GM21737 (cell line): Measurements from ENCODE around the gene HP1BP3.

Experiments used
- ATAC-seq: cut with Tn5 transposase; IDR thresholded peaks from one replicate; pipeline ENCODE4 v1.9.1; 2021; ENCODE audit warnings: mild to moderate bottlenecking, moderate library complexity; ENCODE audit not compliant: unreplicated experiment

The HP1BP3 gene

DNA sequence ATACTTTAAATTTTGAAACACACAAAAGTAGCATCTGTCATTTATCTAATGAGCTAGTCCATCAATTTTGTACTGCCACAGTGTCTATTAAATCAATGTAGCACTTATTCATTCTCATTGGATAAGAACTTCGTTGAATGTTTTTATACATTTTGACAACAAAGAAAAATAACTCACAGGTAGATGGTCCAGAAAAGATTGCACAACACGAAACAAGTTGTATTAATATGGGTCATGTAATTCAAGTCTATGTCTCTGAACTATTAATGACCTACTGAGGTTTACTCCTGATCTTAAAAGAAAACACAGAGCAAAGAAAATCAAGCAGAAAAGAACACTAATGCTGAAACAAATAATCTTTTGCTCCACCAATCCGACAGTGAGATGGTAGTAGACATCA lies 15.3 kb downstream of the HP1BP3 start:
- ATAC-seq = no peak

DNA sequence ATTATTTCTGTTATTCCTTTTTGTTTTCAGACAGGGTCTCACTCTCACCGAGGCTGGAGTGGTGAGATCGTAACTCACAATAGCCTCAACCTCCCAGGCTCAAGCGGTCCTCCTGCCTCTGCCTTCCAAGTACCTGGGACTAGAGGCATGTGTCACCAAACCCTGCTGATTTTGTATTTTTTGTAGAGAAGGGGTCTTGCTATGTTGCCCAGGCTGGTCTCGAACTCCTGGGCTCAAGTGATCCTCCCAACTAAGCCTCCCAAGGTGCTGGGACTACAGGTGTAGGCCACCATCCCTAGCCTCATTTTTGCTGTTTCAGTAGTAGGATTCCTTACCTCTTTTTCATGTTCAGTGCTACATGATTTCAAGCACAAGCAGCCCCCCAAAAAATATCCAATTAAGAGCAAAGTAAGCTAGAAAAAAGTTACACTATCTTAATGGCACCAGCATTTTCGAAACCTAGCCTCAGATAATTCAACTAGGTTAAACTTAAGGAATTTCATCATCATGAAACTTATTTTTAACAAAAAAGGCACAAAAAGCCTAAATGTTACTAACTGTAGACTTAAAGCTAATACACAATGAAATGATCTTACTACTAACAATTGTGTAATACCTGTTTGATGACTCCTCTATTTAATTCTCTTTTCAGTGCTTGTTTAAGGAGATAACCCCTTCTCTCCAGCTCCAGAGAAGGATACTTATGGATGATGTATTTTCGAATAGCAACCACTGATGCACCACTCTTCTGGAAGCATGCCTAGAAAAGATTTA lies 16.6 kb downstream of the HP1BP3 start:
- no peak for ATAC-seq

DNA sequence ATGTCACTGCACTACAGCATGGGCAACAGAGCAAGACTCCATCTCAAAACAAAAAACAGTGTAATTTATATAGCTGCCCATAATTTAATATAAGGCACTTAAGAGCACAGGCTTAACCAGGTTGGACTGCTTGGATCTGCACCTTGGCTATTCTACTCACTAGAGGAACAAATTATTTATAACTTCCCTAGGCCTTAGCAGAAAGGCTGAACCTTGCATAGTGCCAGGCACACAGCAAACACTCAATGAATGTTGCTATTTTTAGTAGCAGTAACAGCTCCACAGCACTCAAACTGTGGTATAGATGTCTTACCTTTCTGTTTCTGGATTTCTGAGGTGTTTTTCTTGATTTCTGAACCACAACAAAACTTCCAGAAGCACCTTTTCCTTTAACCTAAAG lies 19.8 kb downstream of the HP1BP3 start:
- no peak for ATAC-seq

DNA sequence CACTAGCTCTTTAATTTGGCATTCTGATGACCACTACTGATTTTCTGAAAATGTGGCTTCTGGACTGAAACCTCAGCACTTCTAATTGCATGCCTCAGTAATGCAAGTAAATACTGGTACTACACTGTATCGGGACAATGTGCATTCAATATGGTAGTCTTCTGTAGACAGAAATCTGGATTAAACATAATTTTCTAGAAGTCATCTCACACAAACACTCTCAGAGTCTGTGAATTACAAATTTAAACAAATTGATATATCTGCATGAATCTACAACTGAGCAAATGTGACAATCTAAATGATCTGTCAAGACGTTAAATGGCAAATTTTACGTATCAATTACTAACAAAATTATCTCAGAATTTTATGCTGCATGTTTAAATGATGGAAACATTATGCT lies 23.7 kb downstream of the HP1BP3 start:
- no peak for ATAC-seq

DNA sequence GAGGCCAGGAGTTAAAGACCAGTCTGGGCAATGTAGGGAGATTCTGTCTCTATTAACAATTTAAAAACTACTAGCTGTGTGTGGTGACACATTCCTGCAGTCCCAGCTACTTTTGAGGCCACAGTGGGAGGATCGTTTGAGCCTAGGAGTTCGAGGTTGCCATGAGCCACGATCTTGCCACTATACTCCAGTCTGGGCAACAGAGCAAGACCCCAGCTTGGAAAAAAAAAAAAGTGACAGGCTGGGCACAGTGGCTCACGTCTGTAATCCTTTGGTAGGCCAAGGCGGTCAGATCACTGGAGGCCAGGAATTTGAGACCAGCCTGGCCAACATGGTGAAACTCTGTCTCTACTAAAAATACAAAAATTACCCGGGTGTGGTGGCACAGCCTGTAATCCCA lies 26.8 kb downstream of the HP1BP3 start:
- ATAC-seq = no peak

DNA sequence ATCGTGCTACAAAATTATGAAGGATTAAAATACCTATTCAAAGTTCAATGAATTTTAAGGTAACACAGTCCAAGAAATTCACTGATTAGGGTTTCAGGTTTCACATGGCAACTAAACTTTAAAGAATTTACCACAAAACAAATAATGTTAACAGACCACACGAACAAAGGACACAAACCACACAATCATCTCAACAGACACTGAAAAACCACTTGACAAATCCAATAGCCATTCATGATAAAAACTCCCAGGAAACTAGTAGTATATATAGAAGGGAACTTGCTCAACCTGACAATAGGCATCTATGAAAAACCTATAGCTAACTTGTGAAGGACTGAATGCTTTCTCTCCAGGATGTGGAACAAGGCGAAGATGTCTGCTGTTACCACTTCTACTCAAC lies 33.5 kb downstream of the HP1BP3 start:
- no peak for ATAC-seq

DNA sequence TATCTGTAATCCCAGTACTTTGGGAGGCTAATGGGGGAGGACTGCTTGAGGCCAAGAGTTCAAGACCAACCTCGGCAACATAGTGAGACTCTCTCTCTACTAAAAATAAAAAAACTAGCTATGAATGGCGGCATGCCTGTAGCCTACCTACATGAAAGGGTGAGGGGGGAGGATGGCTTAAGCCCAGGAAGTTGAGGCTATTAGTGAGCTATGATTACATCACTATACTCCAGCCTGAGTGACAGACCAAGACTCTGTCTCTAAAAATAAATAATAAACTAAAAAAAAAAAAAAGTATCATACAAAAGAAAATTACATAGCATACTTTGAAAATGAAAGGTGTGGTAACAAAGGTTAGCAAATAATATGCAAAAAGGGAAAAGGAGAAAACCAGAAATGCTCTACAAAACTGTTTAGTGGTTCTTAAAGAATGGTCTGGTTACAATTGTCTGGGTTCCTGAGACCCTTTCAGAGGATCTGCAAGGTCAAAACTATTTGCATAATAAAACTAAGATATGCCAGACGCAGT lies 35.6 kb downstream of the HP1BP3 start:
- no peak for ATAC-seq

DNA sequence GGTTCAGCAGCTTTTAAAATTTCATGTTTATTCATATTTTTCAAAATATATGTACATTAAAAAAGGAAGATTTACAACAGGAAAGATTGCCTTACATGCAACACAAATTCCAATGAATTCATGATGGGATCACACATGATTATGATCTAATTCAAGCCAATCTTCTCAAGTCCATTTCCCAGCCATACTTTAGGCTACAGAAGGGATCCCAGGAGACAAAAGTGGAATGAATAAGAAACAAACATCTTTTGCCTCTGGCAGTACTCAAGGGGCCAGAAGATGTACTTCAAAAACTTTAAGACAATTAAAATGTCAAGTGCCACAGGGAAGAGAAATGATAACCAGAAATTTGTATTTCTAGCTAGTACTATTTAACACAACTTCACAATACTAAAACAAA lies 44.4 kb downstream of the HP1BP3 start:
- no peak for ATAC-seq

DNA sequence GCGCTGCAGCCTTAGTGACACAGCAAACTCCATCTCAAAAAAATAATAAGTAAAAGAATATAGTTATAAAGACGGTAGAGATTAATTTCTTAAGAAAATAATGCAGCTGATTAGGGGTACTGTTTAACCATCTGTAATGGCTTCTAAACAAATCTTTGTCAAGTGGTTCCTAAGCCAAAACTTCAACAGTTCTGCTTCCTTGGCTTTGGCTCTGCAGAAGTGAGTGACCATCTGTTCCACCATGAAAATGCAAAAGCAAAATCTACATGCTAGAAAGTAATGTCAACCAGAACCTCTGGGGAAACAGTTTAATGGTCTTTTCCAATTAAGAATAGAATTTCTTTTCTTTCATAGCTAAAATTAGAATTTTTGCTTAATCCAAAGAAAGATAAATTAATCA lies 46.3 kb downstream of the HP1BP3 start:
- no peak for ATAC-seq

DNA sequence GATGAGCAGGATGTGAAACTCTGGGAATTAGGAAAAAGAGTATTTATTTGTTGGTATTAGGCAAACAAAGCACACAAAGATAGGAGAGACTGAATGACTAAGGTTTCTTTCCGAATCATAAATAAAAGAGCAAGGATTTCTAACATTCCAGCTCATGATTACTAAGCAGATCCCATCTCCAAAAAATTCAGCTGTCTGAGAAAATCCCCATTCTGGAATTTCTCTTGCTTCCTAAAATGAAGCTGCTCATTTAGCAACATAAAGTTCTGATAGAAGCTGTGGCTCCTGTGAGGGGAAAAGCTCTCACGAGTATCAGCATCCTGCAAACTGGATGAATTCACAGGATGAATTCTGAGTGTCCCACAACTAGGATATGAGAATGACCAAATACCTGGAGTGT lies 47.9 kb downstream of the HP1BP3 start:
- ATAC-seq = no peak

DNA sequence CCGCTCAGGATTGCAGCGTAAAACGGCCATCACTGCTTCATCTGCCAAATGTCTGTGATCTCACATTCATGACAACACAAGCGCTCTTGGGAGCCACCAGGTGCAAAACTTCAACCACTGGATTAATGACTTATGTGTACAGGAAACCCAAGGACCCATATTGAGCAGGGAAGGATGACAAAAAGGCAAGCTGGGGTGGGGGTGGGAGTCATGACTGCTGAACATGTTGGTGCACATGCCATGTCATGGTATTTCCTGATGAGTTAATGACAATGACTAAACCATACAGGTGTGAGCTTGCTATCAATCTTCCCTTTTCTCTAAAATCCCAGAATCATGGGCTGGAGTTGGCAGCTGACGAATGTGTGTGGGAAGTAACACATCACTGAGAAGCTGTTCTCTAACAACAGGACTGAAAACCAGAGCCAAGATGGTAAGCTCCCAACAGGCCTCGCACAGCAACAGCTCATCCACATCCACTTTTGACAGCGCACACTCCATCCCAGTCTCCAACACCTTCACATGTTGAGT lies 51.5 kb downstream of the HP1BP3 start:
- ATAC-seq = no peak

DNA sequence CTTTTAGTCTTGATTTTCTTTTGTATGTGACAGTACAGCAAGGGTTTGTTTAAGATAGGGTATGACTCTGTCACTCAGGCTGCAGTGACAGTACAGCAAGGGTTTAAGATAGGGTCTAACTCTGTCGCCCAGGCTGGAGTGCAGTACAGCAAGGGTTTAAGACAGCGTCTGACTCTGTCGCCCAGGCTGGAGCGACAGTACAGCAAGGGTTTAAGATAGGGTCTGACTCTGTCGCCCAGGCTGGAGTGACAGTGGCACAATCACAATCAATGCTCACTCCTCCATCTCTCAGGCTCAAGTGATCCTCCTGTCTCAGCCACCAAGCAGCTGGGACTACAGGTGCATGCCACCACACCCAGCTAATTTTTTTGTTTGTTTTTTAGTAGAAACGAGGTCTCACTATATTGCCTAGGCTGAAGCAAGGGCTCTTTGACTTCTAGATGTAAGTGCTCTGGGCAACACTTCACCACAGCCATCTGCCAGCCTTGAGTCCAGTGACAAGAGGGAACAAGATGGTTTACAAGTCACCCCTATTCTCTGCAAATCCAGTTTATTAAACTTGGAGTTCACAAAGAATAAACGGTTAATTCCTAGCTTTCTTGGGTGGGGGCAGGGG lies 53.6 kb downstream of the HP1BP3 start:
- ATAC-seq = no peak

DNA sequence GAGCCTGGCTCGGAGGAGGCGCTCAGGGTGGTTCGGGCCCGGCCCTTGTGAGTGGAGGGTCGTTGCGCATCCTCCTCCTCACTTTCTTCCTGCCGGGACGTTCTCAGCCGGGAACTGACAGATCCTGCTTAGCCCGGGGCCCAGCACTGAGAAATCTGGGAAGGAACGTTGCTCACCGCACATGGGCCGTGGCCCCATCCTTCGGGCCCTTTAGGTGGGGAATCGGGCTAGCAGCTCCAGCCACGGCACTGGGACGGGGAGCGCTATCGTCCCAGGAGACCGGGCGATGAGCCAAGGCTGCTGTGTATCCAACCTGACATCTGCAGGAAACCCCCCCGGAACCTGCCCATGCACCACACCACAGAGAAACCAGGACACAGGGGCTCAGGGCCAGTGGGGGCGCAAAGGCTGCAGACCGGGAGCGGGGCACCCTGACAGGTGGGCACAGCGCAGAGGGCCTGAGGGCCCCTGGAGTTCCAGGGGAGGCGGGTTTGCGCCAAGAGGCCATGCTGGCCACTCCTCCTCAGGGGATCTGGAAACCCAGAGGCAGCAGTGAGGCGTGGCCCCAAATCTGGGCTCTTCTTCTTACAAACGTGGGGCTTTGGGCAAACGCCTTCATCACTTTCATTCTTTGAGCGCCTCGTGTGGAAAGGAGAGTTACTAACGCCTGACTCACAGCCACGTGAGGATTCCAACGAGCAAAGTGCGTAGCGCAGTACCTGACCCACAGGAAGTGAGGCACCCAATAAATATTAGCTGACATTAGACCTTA lies 54.3 kb downstream of the HP1BP3 start, which contains the start of gene SH2D5:
SH2D5 (minus strand) TSS at position 116 of the 772 bp plus-strand sequence. CDS start 4,659 bp downstream, outside the sequence.
- peak; percentile 52 for ATAC-seq

DNA sequence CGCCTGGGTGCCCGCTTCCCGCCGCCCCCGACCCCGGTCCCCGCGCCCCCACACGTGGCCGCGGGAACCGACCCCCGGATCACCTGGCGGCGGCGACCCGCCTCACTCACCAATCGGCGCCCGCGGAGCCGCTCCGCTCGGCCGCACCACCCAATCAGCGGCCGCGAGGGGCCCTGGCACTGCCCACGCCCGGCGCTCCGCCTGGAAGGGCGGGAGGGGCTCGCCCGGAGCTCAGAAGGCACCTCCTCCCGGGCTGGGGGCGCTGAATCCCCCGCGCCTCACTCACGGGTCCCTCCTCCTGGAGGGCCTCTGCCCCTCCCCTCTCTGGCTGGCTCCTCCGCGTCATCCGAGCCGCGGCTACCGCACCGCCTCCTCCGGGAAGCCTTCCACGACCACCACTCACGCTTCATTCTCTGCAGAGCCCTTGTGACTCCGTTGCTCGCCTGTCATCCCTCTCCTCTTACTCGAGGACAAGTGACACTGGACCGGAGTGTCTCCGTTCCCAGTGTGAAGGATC lies 55.0 kb downstream of the HP1BP3 start:
- no peak for ATAC-seq

DNA sequence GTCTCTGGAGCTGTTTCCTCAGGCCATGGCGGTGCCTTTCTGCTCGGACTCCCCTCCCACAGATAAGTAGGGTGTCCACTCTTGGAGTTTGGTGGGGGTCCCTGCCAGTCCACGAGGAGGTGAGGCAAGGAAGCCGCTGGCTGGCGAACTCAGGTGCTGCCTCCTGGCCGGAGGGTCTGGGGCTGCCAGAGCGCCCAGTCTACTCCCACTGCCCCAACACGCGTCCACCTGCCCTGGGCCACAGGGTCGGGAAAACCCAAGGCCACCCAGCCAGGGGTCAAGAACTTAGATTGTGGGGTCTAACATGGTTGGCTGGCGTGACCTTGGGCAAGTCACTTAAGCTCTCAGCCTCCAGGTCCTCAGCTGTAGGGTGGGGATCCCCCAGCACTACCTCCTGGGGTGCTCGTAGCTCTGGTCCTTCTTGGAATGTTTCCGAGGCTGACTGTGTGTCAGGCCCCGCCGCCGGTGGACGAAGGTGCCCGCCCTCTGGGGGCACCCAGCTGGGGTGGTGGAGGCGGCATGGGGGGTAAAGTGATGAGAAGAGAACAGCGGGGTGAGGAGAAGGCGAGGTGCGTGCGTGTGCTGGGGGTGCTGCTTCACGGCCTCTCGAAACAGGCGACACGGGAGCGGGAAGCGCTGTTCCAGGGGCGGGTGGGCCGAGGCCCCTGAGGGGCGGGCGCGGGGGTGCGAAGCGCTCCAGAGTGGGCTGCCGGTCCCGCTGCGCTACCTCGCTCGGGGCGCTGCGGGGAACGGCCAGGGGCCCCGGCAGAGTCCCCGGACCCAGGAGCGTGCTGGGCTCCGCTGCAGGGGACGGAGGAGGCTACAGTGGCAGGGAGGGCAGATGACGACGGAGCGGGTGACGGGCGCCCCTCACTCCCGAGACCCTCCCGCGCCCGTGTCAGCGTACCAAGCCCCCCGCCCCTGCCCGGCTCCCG lies 55.8 kb downstream of the HP1BP3 start:
- no peak for ATAC-seq

DNA sequence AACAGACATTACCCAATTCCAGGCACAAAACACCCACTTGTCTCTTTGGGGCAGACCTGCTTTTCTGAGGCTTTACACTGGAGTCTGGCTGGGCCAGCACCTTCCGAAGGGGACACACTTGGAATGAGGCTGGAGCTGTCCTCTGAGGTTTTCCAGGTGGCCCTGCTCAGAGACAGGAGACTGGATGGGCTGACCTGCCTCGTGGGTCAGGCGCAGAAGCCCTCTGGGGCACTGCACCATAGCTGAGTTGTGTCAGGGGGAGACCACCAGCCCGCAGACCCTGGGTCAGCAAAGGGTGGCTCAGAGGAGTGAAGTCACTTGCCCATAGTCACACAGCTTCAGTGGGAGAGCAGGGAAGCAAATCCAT lies 56.4 kb downstream of the HP1BP3 start:
- ATAC-seq = no peak

DNA sequence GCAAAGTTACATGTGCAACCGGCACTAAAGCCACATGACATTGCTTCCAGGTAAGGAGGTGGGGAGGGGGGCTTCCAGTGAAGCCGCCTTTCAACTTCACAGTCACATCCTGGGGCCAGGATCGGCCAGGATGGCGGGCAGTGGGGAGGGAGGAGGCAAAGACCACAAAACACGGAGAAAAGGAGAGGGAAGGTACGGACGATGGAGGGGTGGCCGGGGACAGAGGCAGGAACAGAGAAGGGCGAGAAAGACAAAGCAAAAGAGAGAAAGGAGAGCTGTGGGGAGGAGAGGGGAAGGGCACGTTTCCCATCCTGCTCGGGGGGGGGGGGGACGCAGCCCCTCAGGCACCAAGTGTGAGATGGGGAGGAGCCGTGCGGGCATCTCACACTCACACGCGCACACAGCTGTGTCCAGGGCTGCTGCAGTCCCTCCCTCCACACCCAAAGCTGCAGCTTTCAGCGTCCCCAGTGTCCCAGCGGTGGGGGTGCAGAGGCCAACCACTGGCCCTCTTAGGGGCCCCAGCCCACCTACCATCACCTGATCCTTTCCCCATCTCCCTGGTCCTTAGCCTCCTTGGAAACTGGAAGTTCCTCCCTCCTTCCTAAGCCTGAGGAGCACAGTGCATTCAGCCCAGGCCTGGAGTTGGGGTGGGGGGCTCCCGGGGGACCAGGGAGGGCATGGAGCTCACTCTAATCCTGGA lies 57.0 kb downstream of the HP1BP3 start:
- ATAC-seq = no peak

DNA sequence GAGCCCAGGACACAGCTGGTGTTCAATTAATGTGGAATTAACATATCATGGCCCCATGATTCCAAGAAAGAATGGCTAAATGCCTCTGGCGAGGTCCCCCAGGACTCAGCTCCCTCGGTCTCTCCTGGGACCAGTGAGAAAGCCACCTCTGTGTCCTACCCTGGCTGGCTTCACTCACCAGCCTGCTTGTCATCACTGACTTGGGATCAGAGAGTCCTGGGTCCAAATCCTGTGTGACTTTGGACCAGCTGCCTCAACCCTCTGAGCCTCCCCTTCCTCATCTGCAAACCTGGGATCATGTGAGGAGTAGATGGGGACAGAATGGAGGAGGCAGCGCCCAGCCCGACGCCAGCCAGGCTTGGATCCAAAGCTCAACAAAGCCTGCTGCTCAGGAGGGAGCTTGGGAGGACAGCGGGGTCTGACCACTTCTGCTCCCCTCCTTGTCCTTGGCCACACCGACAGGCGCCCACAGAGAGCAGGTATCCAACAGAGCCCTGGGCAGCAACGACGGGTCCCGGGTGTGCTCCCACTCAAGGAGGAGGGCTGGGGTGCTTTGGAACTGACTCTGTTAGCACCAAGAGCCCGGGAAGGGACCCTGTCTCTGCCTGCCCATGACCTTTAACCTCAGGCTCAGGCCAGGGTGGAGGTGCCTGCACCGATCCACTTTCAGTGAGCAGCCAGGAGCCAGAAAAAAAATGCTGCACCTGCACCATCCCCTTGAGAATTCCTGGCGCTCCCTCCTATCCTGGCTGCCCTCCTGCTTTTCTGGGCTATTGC lies 57.8 kb downstream of the HP1BP3 start:
- ATAC-seq = no peak
